ENCODE results near the gene SLC27A4. TPM values are rescaled to one million over a fixed set of nuclear protein-coding genes. Genes with fewer than 3 reads are reported as not detected.

Gene SLC27A4
- total RNA-seq, 1 experiment from 2014 or later = 51.6 TPM

GRCh38 chr9:128365525-128365924, 25.2 kb downstream of the SLC27A4 start:
- no peak for DNase-seq (ENCODE audit: low spot score)

- no peak for DNase-seq (ENCODE audit: low spot score)
Measured at GRCh38 chr9:128369024-128369706, 28.8 kb downstream of the SLC27A4 start.

- DNase-seq (ENCODE audit: low spot score) = no peak
Measured at GRCh38 chr9:128370367-128370751, 30.0 kb downstream of the SLC27A4 start.

- DNase-seq (ENCODE audit: low spot score) = peak; percentile 97
Measured at GRCh38 chr9:128370752-128371629, 30.7 kb downstream of the SLC27A4 start, which contains the start of gene URM1. Gene URM1 (plus strand): TSS chr9:128371374. CDS start chr9:128371381, 7 bp downstream.

GRCh38 chr9:128371630-128372117, 31.3 kb downstream of the SLC27A4 start:
- no peak for DNase-seq (ENCODE audit: low spot score)

- peak; percentile 38 for DNase-seq (ENCODE audit: low spot score)
Measured at GRCh38 chr9:128372188-128372641, 31.9 kb downstream of the SLC27A4 start.

GRCh38 chr9:128372784-128373183, 32.5 kb downstream of the SLC27A4 start:
- DNase-seq (ENCODE audit: low spot score) = no peak

- DNase-seq (ENCODE audit: low spot score) = no peak
Measured at GRCh38 chr9:128374221-128374675, 33.9 kb downstream of the SLC27A4 start.

GRCh38 chr9:128375865-128376264, 35.5 kb downstream of the SLC27A4 start:
- no peak for DNase-seq (ENCODE audit: low spot score)

GRCh38 chr9:128382261-128382660, 41.9 kb downstream of the SLC27A4 start:
- no peak for DNase-seq (ENCODE audit: low spot score)

- DNase-seq (ENCODE audit: low spot score) = no peak
Measured at GRCh38 chr9:128383007-128383753, 42.9 kb downstream of the SLC27A4 start.

GRCh38 chr9:128383791-128384190, 43.5 kb downstream of the SLC27A4 start:
- DNase-seq (ENCODE audit: low spot score) = no peak

GRCh38 chr9:128384801-128385495, 44.6 kb downstream of the SLC27A4 start:
- no peak for DNase-seq (ENCODE audit: low spot score)

GRCh38 chr9:128385496-128386460, 45.5 kb downstream of the SLC27A4 start:
- no peak for DNase-seq (ENCODE audit: low spot score)

GRCh38 chr9:128388150-128388549, 47.8 kb downstream of the SLC27A4 start:
- DNase-seq (ENCODE audit: low spot score) = no peak

GRCh38 chr9:128389395-128390149, 49.2 kb downstream of the SLC27A4 start:
- DNase-seq (ENCODE audit: low spot score) = no peak

- DNase-seq (ENCODE audit: low spot score) = no peak
Measured at GRCh38 chr9:128390150-128390812, 50.0 kb downstream of the SLC27A4 start.

- DNase-seq (ENCODE audit: low spot score) = no peak
Measured at GRCh38 chr9:128390813-128391711, 50.7 kb downstream of the SLC27A4 start.

Data from A172 (cell line).